Right forelimb (tissue), 1 donor: ENCODE data around the gene MGMT.

Experiments used
- DNase-seq: peaks from one replicate; pipeline ENCODE4 v3.0.0-alpha.2; 2018

Gene MGMT

DNA sequence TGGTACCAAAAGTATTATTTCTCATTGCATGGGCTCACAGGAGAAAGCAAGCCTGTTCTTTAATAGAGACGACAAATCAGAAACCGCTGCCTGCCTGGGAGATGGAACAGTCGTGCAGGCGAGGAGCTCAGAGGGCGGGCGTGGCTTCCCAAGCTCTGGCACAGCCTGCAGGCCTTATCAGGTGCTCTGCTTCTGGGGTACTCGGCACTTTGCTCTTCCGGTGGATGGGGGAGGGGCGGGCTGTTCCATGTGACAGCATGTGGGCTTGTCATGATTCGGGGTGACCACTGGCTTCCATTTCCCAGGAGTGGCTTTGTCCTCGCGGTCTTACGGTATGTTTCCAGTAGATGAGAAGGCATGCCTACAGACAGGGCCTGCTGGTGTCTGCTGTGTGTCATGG, 228.6 kb downstream of the MGMT start:
- DNase-seq: no peak

GRCh38 chr10:129696636-129697035, 229.6 kb downstream of the MGMT start:
- DNase-seq: no peak

- no peak for DNase-seq
Observed at GRCh38 chr10:129697463-129698247, 230.6 kb downstream of the MGMT start.

DNA sequence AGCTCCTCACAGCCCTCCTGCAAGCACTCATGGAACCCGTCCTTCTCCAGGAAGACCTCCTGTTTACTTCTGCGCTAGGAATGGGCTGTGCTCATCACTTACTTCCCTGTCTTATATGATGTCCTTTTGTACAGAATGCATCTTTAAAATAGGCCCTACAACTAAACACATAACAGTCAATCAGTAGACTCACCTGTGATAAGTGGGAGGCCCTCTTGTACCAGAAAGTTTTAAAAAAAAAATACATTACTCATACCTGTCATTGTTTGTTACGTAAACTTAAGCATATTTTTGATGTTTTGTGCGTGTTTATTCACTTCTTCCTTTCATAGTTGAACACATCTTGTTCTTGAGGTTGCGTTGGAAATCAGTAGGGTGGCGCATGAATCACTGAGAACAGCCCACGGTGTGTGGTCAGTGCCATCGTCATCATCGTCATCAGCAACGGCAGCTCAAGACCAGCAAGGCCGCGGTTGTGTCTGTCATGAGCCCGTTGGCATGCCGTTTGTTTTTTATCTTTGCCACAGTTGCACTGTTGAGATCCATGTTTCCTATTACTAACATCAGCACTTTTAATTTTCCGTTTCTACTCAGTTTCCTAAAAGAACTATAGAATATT, 232.8 kb downstream of the MGMT start:
- no peak for DNase-seq

- no peak for DNase-seq
Observed at GRCh38 chr10:129702605-129703004, 235.6 kb downstream of the MGMT start.

GRCh38 chr10:129703287-129704137, 236.5 kb downstream of the MGMT start:
- DNase-seq: peak; percentile 33

- DNase-seq: peak; percentile 52
Observed at GRCh38 chr10:129704225-129704624, 237.2 kb downstream of the MGMT start.

DNA sequence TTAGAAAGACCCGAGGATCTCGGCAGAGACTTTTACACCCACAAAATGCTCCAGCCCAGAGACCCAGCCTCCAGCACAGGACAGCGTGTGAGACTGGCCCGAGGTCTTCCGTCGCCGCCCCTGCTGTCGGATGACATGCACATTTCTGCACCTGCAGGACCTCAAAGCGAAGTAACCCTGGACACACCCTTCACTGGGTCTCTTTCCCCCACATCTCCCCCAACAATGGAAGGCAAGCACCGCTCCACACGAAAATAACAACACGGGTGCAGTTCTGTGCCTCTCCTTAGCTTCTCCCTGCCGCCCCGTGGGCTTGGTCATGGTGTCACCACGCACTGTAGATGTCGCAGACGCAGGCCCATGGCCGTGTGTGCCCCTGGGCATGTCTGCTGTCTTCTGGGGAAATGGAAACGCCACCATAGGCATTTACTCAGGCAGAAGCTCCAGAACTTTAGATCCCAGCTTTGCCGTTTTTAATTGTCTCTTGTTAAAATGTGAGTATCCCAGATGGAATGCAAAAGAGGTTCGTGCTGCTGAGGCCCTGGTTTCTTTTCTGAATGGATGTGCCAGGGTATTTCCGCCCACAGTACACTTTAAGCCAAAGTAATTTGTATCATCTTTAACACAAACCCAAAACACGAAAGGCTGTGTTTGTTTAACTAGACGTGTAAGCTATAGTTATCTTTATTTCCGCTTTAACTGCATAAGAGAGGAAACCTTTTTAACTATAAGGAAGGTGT, 237.9 kb downstream of the MGMT start:
- no peak for DNase-seq

GRCh38 chr10:129705676-129706075, 238.6 kb downstream of the MGMT start:
- DNase-seq: no peak

- peak; percentile 30 for DNase-seq
Observed at GRCh38 chr10:129706081-129706480, 239.0 kb downstream of the MGMT start.

GRCh38 chr10:129706523-129706922, 239.5 kb downstream of the MGMT start:
- DNase-seq: peak; percentile 35

GRCh38 chr10:129707406-129708388, 240.7 kb downstream of the MGMT start:
- DNase-seq: peak; percentile 73

DNA sequence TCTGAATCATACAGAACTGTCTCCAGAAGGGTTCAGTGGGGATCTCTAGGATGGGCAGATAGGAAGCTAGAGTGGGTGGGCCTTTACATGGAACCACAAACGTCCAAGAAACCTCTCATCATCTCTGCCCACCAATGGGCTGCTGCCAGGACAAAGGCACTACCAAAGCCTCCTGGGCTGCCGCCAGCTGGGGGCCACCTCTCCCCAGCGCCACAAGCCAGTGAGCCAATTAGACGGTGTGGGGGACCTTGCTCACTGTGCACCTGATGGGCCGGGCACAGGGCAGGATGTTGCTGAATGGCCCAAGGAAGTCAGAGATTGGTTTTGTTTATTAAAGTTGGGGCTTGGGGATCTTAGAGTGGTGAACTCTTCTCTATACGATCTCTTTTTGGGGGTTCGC, 242.1 kb downstream of the MGMT start:
- peak; percentile 34 for DNase-seq

- DNase-seq: peak; percentile 39
Observed at GRCh38 chr10:129709627-129710509, 242.8 kb downstream of the MGMT start.

DNA sequence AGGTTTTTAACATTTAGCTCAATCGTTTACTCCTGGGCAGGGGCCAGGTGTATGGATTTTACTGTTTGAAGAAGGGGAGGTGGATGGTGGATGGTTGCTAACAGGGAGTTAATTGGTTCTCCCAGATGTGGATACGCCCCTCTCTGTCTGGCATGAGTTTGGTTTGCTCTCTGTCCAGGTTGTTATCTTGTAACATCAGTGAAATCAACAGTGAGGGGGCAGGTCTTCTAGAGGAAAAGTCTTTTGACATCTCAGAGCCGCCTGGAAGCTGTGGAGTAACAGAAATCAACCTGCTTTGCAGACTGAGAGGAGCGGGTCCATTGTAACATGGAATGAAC, 243.4 kb downstream of the MGMT start:
- DNase-seq: no peak

DNA sequence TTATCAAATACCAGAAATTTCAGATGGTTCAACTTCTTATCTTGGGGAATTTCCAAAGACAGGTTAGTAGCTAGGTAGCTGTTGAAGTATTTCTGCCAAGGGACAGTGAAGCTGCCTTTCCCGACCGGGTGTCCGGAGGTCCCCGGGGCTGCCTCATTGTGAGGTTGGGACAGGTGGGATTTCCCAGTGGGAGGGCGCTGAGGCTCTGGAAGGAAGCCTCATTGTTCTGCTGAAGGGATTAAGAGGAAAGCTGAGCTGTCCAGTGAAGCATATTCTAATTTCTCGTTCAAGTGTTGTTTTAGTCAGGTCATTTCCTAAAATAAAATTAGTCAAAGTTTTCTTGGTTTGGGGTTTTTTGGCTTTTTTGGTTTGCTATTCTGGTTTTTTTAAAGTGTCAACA, 244.2 kb downstream of the MGMT start:
- DNase-seq: no peak

DNA sequence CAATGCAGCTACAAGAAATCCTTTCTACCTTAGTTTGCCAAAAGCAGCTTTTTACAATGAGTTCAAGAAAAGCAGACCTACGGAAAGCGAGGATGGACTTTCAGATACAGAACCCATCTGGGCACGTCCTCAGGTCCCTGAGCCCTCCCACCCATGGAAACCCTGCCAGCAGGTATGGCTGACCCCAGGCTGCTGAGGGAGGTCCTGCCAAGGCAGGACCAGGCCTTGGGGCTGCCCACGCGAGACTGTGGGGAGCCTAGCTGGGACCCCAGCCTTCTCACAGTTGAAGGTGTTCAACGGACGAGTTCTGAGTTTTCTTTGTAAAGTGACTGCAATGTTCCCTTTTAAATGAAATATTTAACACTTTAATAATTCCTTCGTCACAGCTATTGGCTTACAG, 245.0 kb downstream of the MGMT start:
- no peak for DNase-seq

DNA sequence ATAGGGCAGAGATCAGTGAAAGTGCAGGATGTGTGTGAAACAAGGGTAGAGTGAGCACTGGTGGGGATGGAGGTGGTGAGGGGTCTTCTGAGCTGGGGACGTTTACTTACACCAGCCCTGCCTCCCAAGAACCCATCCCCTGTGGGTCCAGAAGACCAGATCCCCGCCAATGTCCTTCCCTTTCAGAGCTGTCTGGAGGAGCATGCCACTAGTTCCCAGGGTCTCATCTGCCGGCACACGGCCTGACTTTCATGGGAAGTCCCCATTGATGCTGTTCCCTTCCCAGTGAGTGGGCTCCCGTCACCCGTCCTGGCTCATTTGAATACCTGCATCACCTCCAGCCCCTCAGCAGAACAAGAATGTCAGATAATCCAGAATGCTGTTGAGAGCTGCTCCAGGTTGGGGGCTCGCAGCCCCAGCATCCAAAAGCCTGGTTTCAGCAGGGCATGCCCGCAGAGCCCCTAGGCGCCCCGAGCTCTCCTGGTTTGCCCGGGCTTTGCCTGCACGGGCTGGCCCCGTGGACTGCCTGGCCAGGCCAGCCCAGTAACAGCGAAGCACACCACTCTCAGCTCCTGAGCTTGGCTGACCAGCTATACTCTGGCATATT, 246.7 kb downstream of the MGMT start:
- peak; percentile 34 for DNase-seq

DNA sequence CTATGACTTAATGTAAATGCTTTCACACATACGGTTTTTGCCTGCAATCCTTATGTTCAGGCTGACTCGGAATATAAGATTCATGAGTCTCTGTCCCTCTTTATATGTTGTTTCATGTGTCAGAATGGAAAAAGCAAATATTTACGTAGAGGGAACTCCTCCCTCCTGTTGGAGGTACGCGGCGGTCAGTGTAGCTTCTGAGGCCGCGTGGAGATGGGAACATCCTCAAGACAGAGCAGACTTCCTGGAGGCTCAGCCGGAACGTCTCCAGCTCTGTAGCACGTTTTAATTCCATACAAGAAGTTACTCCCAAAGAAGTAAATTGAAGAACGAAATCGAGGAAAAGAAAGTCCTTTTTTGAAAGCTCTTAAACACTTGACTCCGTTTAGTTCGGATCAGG, 248.8 kb downstream of the MGMT start:
- no peak for DNase-seq

GRCh38 chr10:129716211-129716681, 249.2 kb downstream of the MGMT start:
- no peak for DNase-seq
